ENCODE measurements around the gene TTC33. TPM values are rescaled to one million over a fixed set of nuclear protein-coding genes. Genes with fewer than 3 reads are reported as not detected.

The TTC33 gene
- total and polyA plus RNA-seq, 9 donors = 13.4 to 23.1 (median 17.7) TPM

GRCh38 chr5:40550481-40550880 lies 205.3 kb downstream of the TTC33 start:
- Histone ChIP-seq H3K36me3 (ENCODE audit: control insufficient read depth, insufficient read depth, low read length) (no peaks in the 10 kb centered on the region), H3K27ac (ENCODE audit: low read length) (no peak overlapping the region), H3K4me1 (ENCODE audit: control insufficient read depth, insufficient read depth, low read length) (no peaks in the 10 kb centered on the region), H3K4me3 (ENCODE audit: low read length) (no peak overlapping the region), H3K9me3 (replicated peaks; ENCODE audit: control insufficient read depth, low read depth, low read length) (no peaks in the 10 kb centered on the region), H3K27me3 (ENCODE audit: control insufficient read depth, insufficient read depth, low read length) (no peaks in the 10 kb centered on the region)
- DNase-seq = no peak

DNA sequence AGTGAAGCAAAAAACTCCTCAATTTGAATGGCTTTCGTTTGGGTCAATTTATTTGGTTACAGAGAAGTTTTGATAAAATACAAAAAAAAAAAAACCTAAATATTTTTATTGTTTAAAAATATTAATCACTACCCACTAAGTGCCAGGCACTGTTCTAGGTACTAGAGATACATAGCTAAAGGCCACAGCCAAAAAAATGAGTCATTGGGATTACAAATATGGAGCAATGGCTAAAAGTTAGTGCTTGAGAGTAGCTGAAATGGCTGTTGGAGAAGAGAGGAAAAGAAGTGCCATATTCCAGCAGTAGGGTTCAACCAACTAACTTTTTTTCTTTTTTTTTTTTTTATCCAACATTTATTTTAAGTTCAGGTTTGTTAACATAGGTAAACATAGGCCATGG lies 206.1 kb downstream of the TTC33 start:
- H3K36me3 ChIP-seq (ENCODE audit: control insufficient read depth, insufficient read depth, low read length) = no peaks in the 10 kb centered on the region
- no CpG with 5 or more reads among the region's 1 CpG for WGBS (ENCODE audit: insufficient coverage)

GRCh38 chr5:40547994-40548575 lies 207.7 kb downstream of the TTC33 start:
- no CpG with 5 or more reads among the region's 3 CpGs for WGBS (ENCODE audit: insufficient coverage)
- Histone ChIP-seq H3K9me3 (replicated peaks; ENCODE audit: control insufficient read depth, low read depth, low read length) (no peaks in the 10 kb centered on the region), H3K4me1 (ENCODE audit: control insufficient read depth, insufficient read depth, low read length) (no peaks in the 10 kb centered on the region)

More for the DNA sequence above, 206.1 kb downstream of the TTC33 start:
- no peak overlapping the region for H3K4me3 ChIP-seq (ENCODE audit: low read length)
- DNase-seq = no peak
- no peak overlapping the region for H3K27ac ChIP-seq (ENCODE audit: low read length)
- no peaks in the 10 kb centered on the region for H3K9me3 ChIP-seq (replicated peaks; ENCODE audit: control insufficient read depth, low read depth, low read length)
- no peaks in the 10 kb centered on the region for H3K27me3 ChIP-seq (ENCODE audit: control insufficient read depth, insufficient read depth, low read length)
- H3K4me1 ChIP-seq (ENCODE audit: control insufficient read depth, insufficient read depth, low read length) = no peaks in the 10 kb centered on the region

DNA sequence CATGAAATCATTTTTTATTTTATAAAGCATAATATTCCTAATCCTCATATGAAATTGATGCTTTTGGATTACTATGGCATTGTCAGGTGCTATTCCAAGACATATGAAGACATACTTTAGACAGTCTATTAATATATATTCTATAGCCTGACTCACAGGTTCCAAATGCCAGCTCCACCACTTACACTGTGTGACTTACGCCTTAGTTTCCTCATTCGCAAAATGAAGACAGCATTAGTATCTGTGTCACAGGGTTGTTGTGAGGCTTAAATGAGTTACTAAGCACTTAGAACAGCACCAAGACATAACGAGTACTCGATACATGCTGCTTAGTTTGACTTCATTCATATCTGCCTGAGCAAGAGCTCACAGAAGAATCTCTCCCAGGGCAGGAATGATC lies 208.2 kb downstream of the TTC33 start:
- H3K27ac ChIP-seq (ENCODE audit: low read length) = no peak overlapping the region
- no peak overlapping the region for H3K4me3 ChIP-seq (ENCODE audit: low read length)
- no peaks in the 10 kb centered on the region for H3K36me3 ChIP-seq (ENCODE audit: control insufficient read depth, insufficient read depth, low read length)
- H3K27me3 ChIP-seq (ENCODE audit: control insufficient read depth, insufficient read depth, low read length) = no peaks in the 10 kb centered on the region
- no peak for DNase-seq
- H3K9me3 ChIP-seq (replicated peaks; ENCODE audit: control insufficient read depth, low read depth, low read length) = no peaks in the 10 kb centered on the region
- H3K4me1 ChIP-seq (ENCODE audit: control insufficient read depth, insufficient read depth, low read length) = no peaks in the 10 kb centered on the region
- no CpG with 5 or more reads among the region's 4 CpGs for WGBS (ENCODE audit: insufficient coverage)

More at GRCh38 chr5:40547994-40548575, 207.7 kb downstream of the TTC33 start:
- Histone ChIP-seq H3K4me3 (ENCODE audit: low read length) (no peak overlapping the region), H3K27ac (ENCODE audit: low read length) (no peak overlapping the region), H3K36me3 (ENCODE audit: control insufficient read depth, insufficient read depth, low read length) (no peaks in the 10 kb centered on the region), H3K27me3 (ENCODE audit: control insufficient read depth, insufficient read depth, low read length) (no peaks in the 10 kb centered on the region)
- no peak for DNase-seq

DNA sequence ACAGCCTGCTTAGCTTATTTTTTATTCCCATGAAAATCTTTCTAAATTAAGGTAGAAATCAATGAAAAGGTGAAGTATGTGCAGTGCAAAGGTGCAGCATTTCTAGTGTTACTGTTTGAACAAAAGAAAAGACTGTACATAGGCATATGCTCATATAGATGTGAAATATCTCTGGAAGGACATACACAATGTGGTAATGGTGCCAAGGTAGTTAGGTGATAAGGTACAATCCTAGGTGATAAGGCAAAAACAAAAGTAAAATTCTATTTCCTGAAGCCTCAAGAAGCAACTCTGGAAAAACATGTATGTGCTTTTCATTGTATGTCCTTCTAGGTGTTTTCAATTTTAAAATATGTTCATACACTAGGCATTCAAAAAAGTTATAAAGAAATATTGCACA lies 215.5 kb downstream of the TTC33 start:
- DNase-seq = no peak
- H3K27ac ChIP-seq (ENCODE audit: low read length) = no peak overlapping the region
- H3K9me3 ChIP-seq (replicated peaks; ENCODE audit: control insufficient read depth, low read depth, low read length) = no peaks in the 10 kb centered on the region
- no peaks in the 10 kb centered on the region for H3K27me3 ChIP-seq (ENCODE audit: control insufficient read depth, insufficient read depth, low read length)
- H3K4me1 ChIP-seq (ENCODE audit: control insufficient read depth, insufficient read depth, low read length) = no peaks in the 10 kb centered on the region
- H3K4me3 ChIP-seq (ENCODE audit: low read length) = no peak overlapping the region
- H3K36me3 ChIP-seq (ENCODE audit: control insufficient read depth, insufficient read depth, low read length) = no peaks in the 10 kb centered on the region

- no peak for DNase-seq
- no peak overlapping the region for H3K4me3 ChIP-seq (ENCODE audit: low read length)
- H3K27ac ChIP-seq (ENCODE audit: low read length) = no peak overlapping the region
- no peaks in the 10 kb centered on the region for H3K36me3 ChIP-seq (ENCODE audit: control insufficient read depth, insufficient read depth, low read length)
- no peaks in the 10 kb centered on the region for H3K9me3 ChIP-seq (replicated peaks; ENCODE audit: control insufficient read depth, low read depth, low read length)
- no peaks in the 10 kb centered on the region for H3K27me3 ChIP-seq (ENCODE audit: control insufficient read depth, insufficient read depth, low read length)
- no CpG with 5 or more reads among the region's 1 CpG for WGBS (ENCODE audit: insufficient coverage)
- H3K4me1 ChIP-seq (ENCODE audit: control insufficient read depth, insufficient read depth, low read length) = no peaks in the 10 kb centered on the region
Observed at GRCh38 chr5:40524677-40525076, 231.1 kb downstream of the TTC33 start.

GRCh38 chr5:40521925-40522324 lies 233.8 kb downstream of the TTC33 start:
- Histone ChIP-seq H3K27me3 (ENCODE audit: control insufficient read depth, insufficient read depth, low read length) (no peaks in the 10 kb centered on the region), H3K4me3 (ENCODE audit: low read length) (no peak overlapping the region), H3K4me1 (ENCODE audit: control insufficient read depth, insufficient read depth, low read length) (no peaks in the 10 kb centered on the region), H3K9me3 (replicated peaks; ENCODE audit: control insufficient read depth, low read depth, low read length) (no peaks in the 10 kb centered on the region), H3K36me3 (ENCODE audit: control insufficient read depth, insufficient read depth, low read length) (no peaks in the 10 kb centered on the region), H3K27ac (ENCODE audit: low read length) (no peak overlapping the region)
- no peak for DNase-seq

DNA sequence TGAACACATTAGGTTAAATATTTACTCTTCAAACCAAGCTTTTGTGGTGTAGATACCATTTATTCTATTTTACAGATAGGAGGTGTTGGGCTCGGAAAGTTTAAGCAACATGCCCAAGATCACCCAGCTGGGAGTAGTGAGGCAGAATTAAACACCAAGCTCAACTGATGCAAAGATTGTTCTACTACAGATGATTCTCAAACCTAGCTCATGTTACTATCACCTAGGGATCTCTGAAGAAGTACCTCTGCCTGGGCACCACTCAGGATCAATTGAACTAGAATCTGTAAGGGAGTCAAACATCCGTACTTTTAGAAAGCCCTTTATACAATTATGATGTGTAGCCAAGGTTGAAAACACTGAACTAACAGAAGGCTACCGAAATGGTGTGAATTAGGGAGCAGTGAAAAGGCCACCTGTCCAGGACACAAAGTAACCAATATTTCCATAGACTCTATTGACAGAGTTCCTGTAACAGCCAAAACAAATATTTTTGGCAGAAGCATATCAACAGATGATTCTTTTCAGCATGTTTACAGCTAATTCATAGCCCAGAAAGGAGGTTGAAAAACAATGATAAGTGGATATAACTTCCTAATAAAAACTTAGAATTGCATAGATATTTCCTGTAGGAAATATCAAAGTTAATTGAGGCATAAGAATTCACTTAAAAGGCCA lies 234.5 kb downstream of the TTC33 start:
- no peak overlapping the region for H3K4me3 ChIP-seq (ENCODE audit: low read length)
- DNase-seq = no peak
- H3K9me3 ChIP-seq (replicated peaks; ENCODE audit: control insufficient read depth, low read depth, low read length) = no peaks in the 10 kb centered on the region
- no peak overlapping the region for H3K27ac ChIP-seq (ENCODE audit: low read length)
- no CpG with 5 or more reads among the region's 3 CpGs for WGBS (ENCODE audit: insufficient coverage)
- no peaks in the 10 kb centered on the region for H3K27me3 ChIP-seq (ENCODE audit: control insufficient read depth, insufficient read depth, low read length)
- no peaks in the 10 kb centered on the region for H3K36me3 ChIP-seq (ENCODE audit: control insufficient read depth, insufficient read depth, low read length)
- H3K4me1 ChIP-seq (ENCODE audit: control insufficient read depth, insufficient read depth, low read length) = no peaks in the 10 kb centered on the region

GRCh38 chr5:40518485-40518917 lies 237.3 kb downstream of the TTC33 start:
- no peak overlapping the region for H3K4me3 ChIP-seq (ENCODE audit: low read length)
- H3K9me3 ChIP-seq (replicated peaks; ENCODE audit: control insufficient read depth, low read depth, low read length) = no peaks in the 10 kb centered on the region
- no peaks in the 10 kb centered on the region for H3K4me1 ChIP-seq (ENCODE audit: control insufficient read depth, insufficient read depth, low read length)
- no peaks in the 10 kb centered on the region for H3K36me3 ChIP-seq (ENCODE audit: control insufficient read depth, insufficient read depth, low read length)
- WGBS (ENCODE audit: insufficient coverage) = 79% methylated on average over 4 of the region's 4 CpGs
- H3K27ac ChIP-seq (ENCODE audit: low read length) = no peak overlapping the region
- H3K27me3 ChIP-seq (ENCODE audit: control insufficient read depth, insufficient read depth, low read length) = no peaks in the 10 kb centered on the region
- no peak for DNase-seq

DNA sequence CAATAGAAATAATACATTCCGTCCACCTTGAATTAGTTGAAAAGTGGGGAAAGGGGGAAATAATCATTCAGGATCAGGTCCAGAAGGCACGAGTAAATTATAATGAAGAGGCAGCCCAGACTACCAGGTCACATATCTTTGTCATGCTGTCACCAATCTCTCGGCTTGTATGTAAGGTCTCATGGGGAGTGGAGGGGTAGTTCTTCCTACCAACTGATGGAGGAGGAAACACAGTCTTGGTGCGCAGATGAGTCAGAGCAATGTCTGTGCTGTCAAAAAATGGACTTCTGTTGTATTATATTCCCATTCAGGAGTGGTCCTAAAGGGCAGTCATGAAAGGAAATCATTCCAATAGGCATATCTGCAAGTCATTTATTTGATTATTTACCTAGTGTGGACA lies 240.3 kb downstream of the TTC33 start:
- Histone ChIP-seq H3K27ac (ENCODE audit: low read length) (no peak overlapping the region), H3K36me3 (ENCODE audit: control insufficient read depth, insufficient read depth, low read length) (no peaks in the 10 kb centered on the region), H3K4me3 (ENCODE audit: low read length) (no peak overlapping the region), H3K27me3 (ENCODE audit: control insufficient read depth, insufficient read depth, low read length) (no peaks in the 10 kb centered on the region), H3K4me1 (ENCODE audit: control insufficient read depth, insufficient read depth, low read length) (no peaks in the 10 kb centered on the region), H3K9me3 (replicated peaks; ENCODE audit: control insufficient read depth, low read depth, low read length) (no peaks in the 10 kb centered on the region)
- DNase-seq = no peak
- 83% methylated on average over 2 of the region's 4 CpGs for WGBS (ENCODE audit: insufficient coverage)

- WGBS (ENCODE audit: insufficient coverage) = 82% methylated on average over 4 of the region's 5 CpGs
Observed at GRCh38 chr5:40514976-40515375, 240.8 kb downstream of the TTC33 start.

More at GRCh38 chr5:40514976-40515375, 240.8 kb downstream of the TTC33 start:
- no peaks in the 10 kb centered on the region for H3K4me1 ChIP-seq (ENCODE audit: control insufficient read depth, insufficient read depth, low read length)
- H3K27me3 ChIP-seq (ENCODE audit: control insufficient read depth, insufficient read depth, low read length) = no peaks in the 10 kb centered on the region
- DNase-seq = no peak
- no peak overlapping the region for H3K27ac ChIP-seq (ENCODE audit: low read length)
- H3K9me3 ChIP-seq (replicated peaks; ENCODE audit: control insufficient read depth, low read depth, low read length) = no peaks in the 10 kb centered on the region
- no peak overlapping the region for H3K4me3 ChIP-seq (ENCODE audit: low read length)
- H3K36me3 ChIP-seq (ENCODE audit: control insufficient read depth, insufficient read depth, low read length) = no peaks in the 10 kb centered on the region
